Astrocyte (in vitro differentiated cells and primary cell): Measurements from ENCODE around the gene RASD1. TPM values are rescaled to one million over a fixed set of nuclear protein-coding genes. Genes with fewer than 3 reads are reported as not detected.

Experiments used
- DNase-seq: peaks from one replicate; pipeline ENCODE4 v3.0.0-alpha.2; 2010; ENCODE audit warnings: low read depth
- FAIRE-seq: peaks from 2 replicates; lab custom pipeline; 2011; peaks lifted over from hg19 to GRCh38; lab: Jason Lieb, UNC
- H2AFZ ChIP-seq: 2 replicates; pipeline ENCODE4 v1.6.0; 2012; ENCODE audit warnings: low read depth, low read length, inconsistent platforms
- H3K27ac ChIP-seq: 2 replicates; pipeline ENCODE4 v1.5.1; 2011; ENCODE audit warnings: low read depth, low read length, inconsistent platforms
- H3K27me3 ChIP-seq: 2 replicates; pipeline ENCODE4 v1.6.0; 2011; ENCODE audit warnings: low read length, inconsistent platforms; ENCODE audit not compliant: insufficient read depth
- H3K36me3 ChIP-seq: 2 replicates; pipeline ENCODE4 v1.5.1; 2011; ENCODE audit warnings: low read length, inconsistent platforms; ENCODE audit not compliant: insufficient read depth
- H3K4me1 ChIP-seq: 2 replicates; pipeline ENCODE4 v1.5.1; 2011; ENCODE audit warnings: low read length, inconsistent platforms; ENCODE audit not compliant: insufficient read depth
- H3K4me2 ChIP-seq: 2 replicates; pipeline ENCODE4 v1.6.0; 2012; ENCODE audit warnings: low read length, inconsistent platforms
- H3K4me3 ChIP-seq: 2 replicates; pipeline ENCODE4 v1.5.1; 2011; ENCODE audit warnings: low read depth, mild to moderate bottlenecking, low read length, inconsistent platforms; ENCODE audit not compliant: insufficient read depth
- H3K79me2 ChIP-seq: 2 replicates; pipeline ENCODE4 v1.6.0; 2012; ENCODE audit warnings: mild to moderate bottlenecking, low read length, inconsistent platforms; ENCODE audit not compliant: insufficient read depth
- H3K9ac ChIP-seq: 2 replicates; pipeline ENCODE4 v1.6.0; 2012; ENCODE audit warnings: mild to moderate bottlenecking, low read length, inconsistent platforms
- H3K9me3 ChIP-seq: 2 replicates; pipeline ENCODE4 v1.5.1; 2012; ENCODE audit warnings: low read depth, mild to moderate bottlenecking, low read length, inconsistent platforms; ENCODE audit not compliant: insufficient read depth
- H4K20me1 ChIP-seq: 2 replicates; pipeline ENCODE4 v1.6.0; 2012; ENCODE audit warnings: low read length, inconsistent platforms; ENCODE audit not compliant: insufficient read depth
- H3K27ac Mint-ChIP-seq: one replicate; pipeline ENCODE4 v1.8.0; 2021; ENCODE audit warnings: mild to moderate bottlenecking, mixed read lengths; ENCODE audit not compliant: unreplicated experiment
- H3K27me3 Mint-ChIP-seq: one replicate; pipeline ENCODE4 v1.8.0; 2021; ENCODE audit warnings: low read depth, mixed read lengths; ENCODE audit not compliant: unreplicated experiment
- H3K36me3 Mint-ChIP-seq: one replicate; pipeline ENCODE4 v1.8.0; 2021; ENCODE audit warnings: low read depth, mixed read lengths; ENCODE audit not compliant: unreplicated experiment
- H3K4me1 Mint-ChIP-seq: one replicate; pipeline ENCODE4 v1.8.0; 2021; ENCODE audit warnings: low read depth, mixed read lengths; ENCODE audit not compliant: unreplicated experiment
- H3K4me3 Mint-ChIP-seq: one replicate; pipeline ENCODE4 v1.8.0; 2021; ENCODE audit warnings: mild to moderate bottlenecking, moderate library complexity, mixed read lengths; ENCODE audit not compliant: unreplicated experiment
- H3K9me3 Mint-ChIP-seq: one replicate; pipeline ENCODE4 v1.8.0; 2021; ENCODE audit warnings: mild to moderate bottlenecking, mixed read lengths; ENCODE audit not compliant: unreplicated experiment
- CTCF ChIP-seq: IDR thresholded peaks from 2 replicates; pipeline ENCODE4 v1.5.1; 2011; ENCODE audit warnings: low read depth, mild to moderate bottlenecking, inconsistent platforms, low read length, moderate library complexity; ENCODE audit not compliant: insufficient read depth
- EZH2 ChIP-seq: IDR thresholded peaks from 2 replicates; pipeline ENCODE4 v1.6.1; 2012; ENCODE audit warnings: mild to moderate bottlenecking, low read length, inconsistent platforms; ENCODE audit not compliant: insufficient read depth
- total RNA-seq: library from RNA; stranded (reverse); gene quantifications from 2 replicates; pipeline ENCODE4 v1.2.1, GENCODE V29; 2021

The RASD1 gene
- total RNA-seq, 1 donor from 2014 or later: 0.77 TPM

- FAIRE-seq: no peak
- peaks cover 3% of the 10 kb centered on the region for H3K36me3 Mint-ChIP-seq
- Histone ChIP-seq H3K27ac (no peak overlapping the region), H4K20me1 (no peaks in the 10 kb centered on the region), H3K4me3 (no peak overlapping the region), H3K36me3 (no peaks in the 10 kb centered on the region), H3K9me3 (no peaks in the 10 kb centered on the region), H3K4me1 (peaks cover 2% of the 10 kb centered on the region), H3K27me3 (peaks cover 22% of the 10 kb centered on the region), H3K9ac (no peak overlapping the region), H2AFZ (no peak overlapping the region), H3K4me2 (no peak overlapping the region), H3K79me2 (no peaks in the 10 kb centered on the region)
- no peaks in the 10 kb centered on the region for H3K4me1 Mint-ChIP-seq
- H3K4me3 Mint-ChIP-seq: no peak overlapping the region
- DNase-seq: no peak
- peaks cover under 1% of the 10 kb centered on the region for H3K9me3 Mint-ChIP-seq
- TF ChIP-seq EZH2: no peak
- TF ChIP-seq CTCF: no peak
- H3K27me3 Mint-ChIP-seq: peaks cover 64% of the 10 kb centered on the region
- no peak overlapping the region for H3K27ac Mint-ChIP-seq
These were observed 43.1 kb downstream of the RASD1 start for GRCh38 chr17:17453088-17453487.

- H3K9me3 ChIP-seq: no peaks in the 10 kb centered on the region
- Mint-ChIP-seq H3K4me1 (peaks cover 15% of the 10 kb centered on the region), H3K4me3 (no peak overlapping the region), H3K27me3 (peaks cover 37% of the 10 kb centered on the region), H3K36me3 (peaks cover 4% of the 10 kb centered on the region), H3K9me3 (peaks cover 10% of the 10 kb centered on the region), H3K27ac (no peak overlapping the region)
- H3K9ac ChIP-seq: no peak overlapping the region
- peaks cover 10% of the 10 kb centered on the region for H3K27me3 ChIP-seq
- no peak overlapping the region for H3K27ac ChIP-seq
- TF ChIP-seq CTCF (no peak), EZH2 (no peak)
- H2AFZ ChIP-seq: no peak overlapping the region
- no peaks in the 10 kb centered on the region for H3K79me2 ChIP-seq
- no peak overlapping the region for H3K4me3 ChIP-seq
- no peaks in the 10 kb centered on the region for H3K36me3 ChIP-seq
- DNase-seq: no peak
- no peaks in the 10 kb centered on the region for H4K20me1 ChIP-seq
- peaks cover 32% of the 10 kb centered on the region for H3K4me1 ChIP-seq
- no peak overlapping the region for H3K4me2 ChIP-seq
- no peak for FAIRE-seq
These were observed 47.5 kb downstream of the RASD1 start for GRCh38 chr17:17448723-17449122.

GRCh38 chr17:17448076-17448475 is 48.1 kb downstream of the RASD1 start:
- peaks cover 32% of the 10 kb centered on the region for H3K4me1 ChIP-seq
- H3K4me1 Mint-ChIP-seq: peaks cover 15% of the 10 kb centered on the region
- H3K36me3 Mint-ChIP-seq: peaks cover 4% of the 10 kb centered on the region
- H3K9me3 ChIP-seq: no peaks in the 10 kb centered on the region
- H3K27ac ChIP-seq: no peak overlapping the region
- H3K4me3 Mint-ChIP-seq: no peak overlapping the region
- FAIRE-seq: no peak
- H4K20me1 ChIP-seq: no peaks in the 10 kb centered on the region
- no peak for TF ChIP-seq EZH2
- TF ChIP-seq CTCF: no peak
- no peaks in the 10 kb centered on the region for H3K79me2 ChIP-seq
- H3K27ac Mint-ChIP-seq: no peak overlapping the region
- DNase-seq: no peak
- no peak overlapping the region for H3K4me3 ChIP-seq
- H3K9me3 Mint-ChIP-seq: peaks cover 10% of the 10 kb centered on the region
- peaks cover 7% of the 10 kb centered on the region for H3K27me3 ChIP-seq
- peaks cover 35% of the 10 kb centered on the region for H3K27me3 Mint-ChIP-seq
- no peak overlapping the region for H2AFZ ChIP-seq
- H3K4me2 ChIP-seq: peak overlapping the region; percentile 20
- no peak overlapping the region for H3K9ac ChIP-seq
- no peaks in the 10 kb centered on the region for H3K36me3 ChIP-seq
